Activated CD4-positive, alpha-beta T cell treated with anti-CD3 and anti-CD28 coated beads, Interleukin-2, amount 10 ng/mL, durations not matched to agents 7 days and 5 days (primary cell): ENCODE measurements around the gene CHAC1. TPM values are rescaled to one million over a fixed set of nuclear protein-coding genes. Genes with fewer than 3 reads are reported as not detected.

ENCODE experiments used
- CTCF ChIA-PET: fragments of 350-600 bp; sonication (Branson Sonifier 250); formaldehyde crosslinking; loops from one replicate; lab custom pipeline; 2021; ENCODE audit warnings: antibody characterized with exemption; lab: Charles Lee
- POLR2A ChIA-PET: fragments of 350-600 bp; sonication (Branson Sonifier 250); formaldehyde crosslinking; loops from one replicate; lab custom pipeline; 2021; ENCODE audit warnings: antibody characterized with exemption; lab: Charles Lee
- DNase-seq: peaks from one replicate; pipeline ENCODE4 v3.0.0-alpha.2; 2020
- H3K27ac Mint-ChIP-seq: one replicate; pipeline ENCODE4 v1.8.0; 2021; ENCODE audit warnings: mild to moderate bottlenecking, moderate library complexity, mixed read lengths
- H3K27me3 Mint-ChIP-seq: one replicate; pipeline ENCODE4 v1.8.0; 2021; ENCODE audit warnings: mixed read lengths
- H3K36me3 Mint-ChIP-seq: one replicate; pipeline ENCODE4 v1.8.0; 2021; ENCODE audit warnings: low read depth, mixed read lengths
- H3K4me1 Mint-ChIP-seq: one replicate; pipeline ENCODE4 v1.8.0; 2021; ENCODE audit warnings: mixed read lengths
- H3K4me3 Mint-ChIP-seq: one replicate; pipeline ENCODE4 v1.8.0; 2021; ENCODE audit warnings: mild to moderate bottlenecking, moderate library complexity, mixed read lengths
- H3K9me3 Mint-ChIP-seq: one replicate; pipeline ENCODE4 v1.8.0; 2021; ENCODE audit warnings: mixed read lengths
- total RNA-seq, 2 experiments: library from RNA; stranded (reverse); gene quantifications; one replicate each; pipeline ENCODE4 v1.2.3, GENCODE V29; 2021

The CHAC1 gene
- total RNA-seq, 2 experiments from 2014 or later = 4.7 to 6.7 TPM

DNA sequence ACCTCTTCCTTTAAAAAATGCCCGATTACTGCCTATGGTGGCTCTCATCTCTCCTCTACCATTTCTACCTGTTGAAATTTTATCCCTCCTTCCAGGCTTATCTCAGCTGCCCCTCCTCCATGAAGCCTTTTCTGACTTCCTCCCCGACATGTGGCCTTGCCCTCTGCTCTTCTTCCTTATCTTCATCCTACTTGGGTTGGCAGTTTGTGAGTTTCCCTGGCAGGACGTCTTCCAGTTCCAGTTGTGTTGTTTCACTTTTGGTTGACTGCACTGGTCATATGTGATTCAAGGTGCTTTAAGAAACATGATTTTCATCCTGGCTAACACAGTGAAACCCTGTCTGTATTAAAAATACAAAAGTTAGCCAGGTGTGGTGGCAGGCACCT, 19.8 kb upstream of the CHAC1 start:
- no peak overlapping the region for H3K27ac Mint-ChIP-seq
- ChIA-PET POLR2A (no interaction called here), CTCF (interaction anchor here (0.9 to 1.1 kb wide), 2 partner anchors 12 to 14 kb away, joined by 3 read pairs; no protein-coding TSS in a partner anchor)

DNA sequence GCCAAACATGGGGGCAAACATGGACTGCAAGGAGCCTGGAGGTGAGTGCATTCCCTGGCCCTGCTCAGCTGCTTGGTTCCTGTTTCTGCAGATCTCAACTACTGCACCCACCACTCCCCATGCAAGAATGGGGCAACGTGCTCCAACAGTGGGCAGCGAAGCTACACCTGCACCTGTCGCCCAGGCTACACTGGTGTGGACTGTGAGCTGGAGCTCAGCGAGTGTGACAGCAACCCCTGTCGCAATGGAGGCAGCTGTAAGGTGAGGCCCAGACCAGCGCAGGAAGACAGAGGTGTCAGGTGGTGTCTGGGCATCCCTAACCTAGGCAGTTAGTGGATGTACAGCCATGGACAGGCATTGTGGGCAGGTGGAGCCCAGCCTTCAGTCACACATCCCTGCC, 18.8 kb upstream of the CHAC1 start:
- H3K4me1 Mint-ChIP-seq = peaks cover 28% of the 10 kb centered on the region
- H3K27ac Mint-ChIP-seq = no peak overlapping the region
- no peaks in the 10 kb centered on the region for H3K36me3 Mint-ChIP-seq
- peaks cover 37% of the 10 kb centered on the region for H3K27me3 Mint-ChIP-seq
- CTCF ChIA-PET = interaction anchor here (1.0 to 1.1 kb wide), 2 partner anchors 15 to 31 kb away, joined by 3 read pairs; no protein-coding TSS in a partner anchor
- H3K9me3 Mint-ChIP-seq = no peaks in the 10 kb centered on the region
- DNase-seq = no peak
- H3K4me3 Mint-ChIP-seq = no peak overlapping the region
- POLR2A ChIA-PET = no interaction called here

More for the DNA sequence above, 19.8 kb upstream of the CHAC1 start:
- Mint-ChIP-seq H3K9me3 (no peaks in the 10 kb centered on the region), H3K27me3 (peaks cover 45% of the 10 kb centered on the region), H3K4me1 (peaks cover 32% of the 10 kb centered on the region), H3K36me3 (no peaks in the 10 kb centered on the region), H3K4me3 (no peak overlapping the region)
- DNase-seq = no peak

DNA sequence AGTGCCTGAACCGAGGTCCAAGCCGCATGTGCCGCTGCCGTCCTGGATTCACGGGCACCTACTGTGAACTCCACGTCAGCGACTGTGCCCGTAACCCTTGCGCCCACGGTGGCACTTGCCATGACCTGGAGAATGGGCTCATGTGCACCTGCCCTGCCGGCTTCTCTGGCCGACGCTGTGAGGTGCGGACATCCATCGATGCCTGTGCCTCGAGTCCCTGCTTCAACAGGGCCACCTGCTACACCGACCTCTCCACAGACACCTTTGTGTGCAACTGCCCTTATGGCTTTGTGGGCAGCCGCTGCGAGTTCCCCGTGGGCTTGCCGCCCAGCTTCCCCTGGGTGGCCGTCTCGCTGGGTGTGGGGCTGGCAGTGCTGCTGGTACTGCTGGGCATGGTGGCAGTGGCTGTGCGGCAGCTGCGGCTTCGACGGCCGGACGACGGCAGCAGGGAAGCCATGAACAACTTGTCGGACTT, 17.0 kb upstream of the CHAC1 start:
- DNase-seq = no peak
- POLR2A ChIA-PET = no interaction called here
- H3K27ac Mint-ChIP-seq = no peak overlapping the region
- peaks cover 26% of the 10 kb centered on the region for H3K4me1 Mint-ChIP-seq
- H3K36me3 Mint-ChIP-seq = no peaks in the 10 kb centered on the region
- peaks cover 21% of the 10 kb centered on the region for H3K27me3 Mint-ChIP-seq
- no peak overlapping the region for H3K4me3 Mint-ChIP-seq
- CTCF ChIA-PET = interaction anchor here (1.4 to 1.6 kb wide), 2 partner anchors 17 to 70 kb away, joined by 3 to 7 read pairs; no protein-coding TSS in a partner anchor
- H3K9me3 Mint-ChIP-seq = no peaks in the 10 kb centered on the region

DNA sequence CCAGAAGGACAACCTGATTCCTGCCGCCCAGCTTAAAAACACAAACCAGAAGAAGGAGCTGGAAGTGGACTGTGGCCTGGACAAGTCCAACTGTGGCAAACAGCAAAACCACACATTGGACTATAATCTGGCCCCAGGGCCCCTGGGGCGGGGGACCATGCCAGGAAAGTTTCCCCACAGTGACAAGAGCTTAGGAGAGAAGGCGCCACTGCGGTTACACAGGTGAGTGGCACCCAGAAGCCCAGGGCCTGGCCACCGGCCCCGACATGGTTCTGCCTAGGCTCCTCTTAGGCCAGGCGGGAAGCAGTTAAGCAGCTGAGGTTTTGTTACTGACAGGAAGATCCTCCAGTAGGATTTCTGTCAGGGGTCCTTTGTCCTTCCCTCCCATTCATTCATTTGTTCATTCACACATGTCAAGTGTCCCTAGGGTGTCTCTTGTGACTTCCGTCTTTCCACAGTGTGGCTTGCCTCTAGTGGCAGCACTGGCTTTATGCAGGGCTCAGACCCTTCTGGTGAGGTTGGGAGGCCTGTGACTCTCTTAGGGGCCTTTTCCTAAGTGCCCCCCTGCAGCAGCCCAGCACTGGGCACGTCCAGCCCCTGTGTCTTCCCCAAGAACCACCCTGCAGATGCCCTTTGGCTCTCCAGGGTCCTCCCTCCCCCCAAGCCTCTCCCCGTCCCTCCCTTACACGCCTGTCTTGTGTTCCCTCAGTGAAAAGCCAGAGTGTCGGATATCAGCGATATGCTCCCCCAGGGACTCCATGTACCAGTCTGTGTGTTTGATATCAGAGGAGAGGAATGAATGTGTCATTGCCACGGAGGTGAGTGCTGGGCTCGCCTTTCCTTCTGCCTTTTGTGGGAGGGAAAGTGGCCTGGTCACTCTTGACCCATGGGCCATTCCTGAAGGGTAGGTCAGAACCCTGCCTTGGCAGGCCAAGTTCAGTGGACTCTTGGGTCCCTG, 16.3 kb upstream of the CHAC1 start:
- Mint-ChIP-seq H3K4me3 (no peak overlapping the region), H3K36me3 (no peaks in the 10 kb centered on the region), H3K4me1 (peaks cover 24% of the 10 kb centered on the region), H3K27ac (no peak overlapping the region), H3K9me3 (no peaks in the 10 kb centered on the region), H3K27me3 (peaks cover 13% of the 10 kb centered on the region)
- DNase-seq = no peak
- ChIA-PET POLR2A (no interaction called here), CTCF (interaction anchor here (1.6 kb wide), 1 partner anchor 69 kb away, joined by 7 read pairs; no protein-coding TSS in a partner anchor)

DNA sequence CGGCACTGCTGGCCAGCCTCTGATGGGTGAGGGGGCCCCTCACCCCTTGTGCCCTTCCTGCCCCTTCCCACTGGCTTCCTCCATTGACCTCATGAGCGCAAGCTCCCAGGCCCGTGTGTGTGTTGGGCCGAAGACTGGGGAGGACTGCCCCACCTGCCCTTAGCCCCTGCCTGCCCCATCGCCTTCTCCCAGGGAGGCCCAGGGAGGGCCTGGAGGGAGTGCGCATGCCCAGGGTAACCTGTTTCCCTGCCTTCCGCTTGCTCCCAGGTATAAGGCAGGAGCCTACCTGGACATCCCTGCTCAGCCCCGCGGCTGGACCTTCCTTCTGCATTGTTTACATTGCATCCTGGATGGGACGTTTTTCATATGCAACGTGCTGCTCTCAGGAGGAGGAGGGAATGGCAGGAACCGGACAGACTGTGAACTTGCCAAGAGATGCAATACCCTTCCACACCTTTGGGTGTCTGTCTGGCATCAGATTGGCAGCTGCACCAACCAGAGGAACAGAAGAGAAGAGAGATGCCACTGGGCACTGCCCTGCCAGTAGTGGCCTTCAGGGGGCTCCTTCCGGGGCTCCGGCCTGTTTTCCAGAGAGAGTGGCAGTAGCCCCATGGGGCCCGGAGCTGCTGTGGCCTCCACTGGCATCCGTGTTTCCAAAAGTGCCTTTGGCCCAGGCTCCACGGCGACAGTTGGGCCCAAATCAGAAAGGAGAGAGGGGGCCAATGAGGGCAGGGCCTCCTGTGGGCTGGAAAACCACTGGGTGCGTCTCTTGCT, 15.3 kb upstream of the CHAC1 start:
- Mint-ChIP-seq H3K27ac (no peak overlapping the region), H3K27me3 (peaks cover 5% of the 10 kb centered on the region), H3K4me3 (no peak overlapping the region), H3K4me1 (peaks cover 32% of the 10 kb centered on the region), H3K9me3 (no peaks in the 10 kb centered on the region), H3K36me3 (no peaks in the 10 kb centered on the region)
- peak; percentile 22 for DNase-seq
- POLR2A ChIA-PET = no interaction called here
- CTCF ChIA-PET = interaction anchor here (0.6 to 0.7 kb wide), 2 partner anchors 11 to 81 kb away, joined by 3 to 5 read pairs; no protein-coding TSS in a partner anchor

DNA sequence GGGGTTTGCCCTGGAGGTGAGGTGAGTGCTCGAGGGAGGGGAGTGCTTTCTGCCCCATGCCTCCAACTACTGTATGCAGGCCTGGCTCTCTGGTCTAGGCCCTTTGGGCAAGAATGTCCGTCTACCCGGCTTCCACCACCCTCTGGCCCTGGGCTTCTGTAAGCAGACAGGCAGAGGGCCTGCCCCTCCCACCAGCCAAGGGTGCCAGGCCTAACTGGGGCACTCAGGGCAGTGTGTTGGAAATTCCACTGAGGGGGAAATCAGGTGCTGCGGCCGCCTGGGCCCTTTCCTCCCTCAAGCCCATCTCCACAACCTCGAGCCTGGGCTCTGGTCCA, 14.8 kb upstream of the CHAC1 start:
- H3K9me3 Mint-ChIP-seq = no peaks in the 10 kb centered on the region
- ChIA-PET POLR2A (no interaction called here), CTCF (interaction anchor here (0.6 to 0.7 kb wide), 3 partner anchors 8 to 80 kb away, joined by 3 to 5 read pairs (median 5); no protein-coding TSS in a partner anchor)
- no peaks in the 10 kb centered on the region for H3K36me3 Mint-ChIP-seq
- H3K27ac Mint-ChIP-seq = no peak overlapping the region
- DNase-seq = no peak
- H3K27me3 Mint-ChIP-seq = peaks cover 1% of the 10 kb centered on the region
- H3K4me1 Mint-ChIP-seq = peaks cover 37% of the 10 kb centered on the region
- H3K4me3 Mint-ChIP-seq = no peak overlapping the region

DNA sequence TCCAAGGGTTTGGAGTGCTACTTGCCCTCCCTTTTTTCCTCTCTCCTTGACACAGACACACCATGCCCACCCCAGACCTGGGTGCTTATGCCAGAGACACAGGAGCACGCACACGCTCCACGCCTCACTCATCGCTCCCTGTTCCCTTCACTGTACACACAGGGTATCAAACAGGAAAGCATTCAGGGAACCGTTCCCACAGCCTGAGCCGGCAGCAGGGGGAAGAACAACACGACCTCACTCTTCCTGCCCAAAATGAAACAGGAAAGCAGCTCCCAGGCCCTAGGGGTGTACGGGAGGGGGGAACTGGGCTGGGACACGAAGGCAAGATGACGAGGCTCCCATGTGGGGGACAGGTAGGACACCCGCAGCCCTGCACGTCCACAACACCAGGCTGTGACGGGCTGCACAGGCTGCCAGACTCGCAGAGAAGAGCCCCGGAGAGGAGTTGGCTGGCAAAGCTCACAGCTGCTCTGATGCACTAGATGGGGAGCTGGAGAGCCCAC, 12.9 kb upstream of the CHAC1 start:
- Mint-ChIP-seq H3K36me3 (no peaks in the 10 kb centered on the region), H3K9me3 (no peaks in the 10 kb centered on the region), H3K4me1 (peaks cover 46% of the 10 kb centered on the region), H3K4me3 (no peak overlapping the region), H3K27ac (peak overlapping the region; percentile 37), H3K27me3 (no peaks in the 10 kb centered on the region)
- POLR2A ChIA-PET = no interaction called here
- no peak for DNase-seq
- CTCF ChIA-PET = interaction anchor here (0.6 to 3.5 kb wide), 10 partner anchors 9 to 291 kb away, joined by 3 to 33 read pairs (median 6); partner anchors contain the start of genes CHP1, DLL4 and VPS18

DNA sequence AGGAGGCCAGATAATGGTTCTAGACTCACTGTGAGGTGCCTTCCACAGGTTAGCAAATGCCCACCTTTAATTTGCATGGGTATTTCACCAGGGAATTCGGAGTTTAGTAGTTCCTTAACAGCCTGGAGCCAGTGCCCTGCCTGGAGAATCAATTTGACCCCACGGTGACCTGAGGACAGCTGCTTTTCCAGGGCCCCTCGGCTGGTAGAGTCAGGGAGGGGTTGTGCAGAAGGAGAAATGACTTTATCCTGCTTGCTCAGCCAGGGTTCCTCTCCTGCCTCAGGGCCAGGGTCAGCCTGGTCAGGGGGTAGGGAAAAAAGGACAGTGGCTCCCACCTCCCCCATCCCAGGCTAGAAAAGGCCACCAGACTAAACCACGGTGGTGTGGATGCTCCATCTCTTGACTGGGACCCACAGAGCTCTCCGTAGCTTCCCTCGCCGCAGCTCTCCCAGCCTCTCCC, 12.2 kb upstream of the CHAC1 start:
- Mint-ChIP-seq H3K4me3 (peak overlapping the region; percentile 3), H3K9me3 (no peaks in the 10 kb centered on the region), H3K4me1 (peaks cover 52% of the 10 kb centered on the region), H3K27ac (peak overlapping the region; percentile 19), H3K36me3 (no peaks in the 10 kb centered on the region), H3K27me3 (no peaks in the 10 kb centered on the region)
- CTCF ChIA-PET = interaction anchor here (0.5 to 5.3 kb wide), 27 partner anchors 10 to 290 kb away, joined by 3 to 59 read pairs (median 6); partner anchors contain the start of genes CHAC1, CHP1, DLL4 and VPS18
- POLR2A ChIA-PET = interaction anchor here (0.6 to 1.3 kb wide), 2 partner anchors 13 to 69 kb away, joined by 4 to 8 read pairs; no protein-coding TSS in a partner anchor
- DNase-seq = no peak

DNA sequence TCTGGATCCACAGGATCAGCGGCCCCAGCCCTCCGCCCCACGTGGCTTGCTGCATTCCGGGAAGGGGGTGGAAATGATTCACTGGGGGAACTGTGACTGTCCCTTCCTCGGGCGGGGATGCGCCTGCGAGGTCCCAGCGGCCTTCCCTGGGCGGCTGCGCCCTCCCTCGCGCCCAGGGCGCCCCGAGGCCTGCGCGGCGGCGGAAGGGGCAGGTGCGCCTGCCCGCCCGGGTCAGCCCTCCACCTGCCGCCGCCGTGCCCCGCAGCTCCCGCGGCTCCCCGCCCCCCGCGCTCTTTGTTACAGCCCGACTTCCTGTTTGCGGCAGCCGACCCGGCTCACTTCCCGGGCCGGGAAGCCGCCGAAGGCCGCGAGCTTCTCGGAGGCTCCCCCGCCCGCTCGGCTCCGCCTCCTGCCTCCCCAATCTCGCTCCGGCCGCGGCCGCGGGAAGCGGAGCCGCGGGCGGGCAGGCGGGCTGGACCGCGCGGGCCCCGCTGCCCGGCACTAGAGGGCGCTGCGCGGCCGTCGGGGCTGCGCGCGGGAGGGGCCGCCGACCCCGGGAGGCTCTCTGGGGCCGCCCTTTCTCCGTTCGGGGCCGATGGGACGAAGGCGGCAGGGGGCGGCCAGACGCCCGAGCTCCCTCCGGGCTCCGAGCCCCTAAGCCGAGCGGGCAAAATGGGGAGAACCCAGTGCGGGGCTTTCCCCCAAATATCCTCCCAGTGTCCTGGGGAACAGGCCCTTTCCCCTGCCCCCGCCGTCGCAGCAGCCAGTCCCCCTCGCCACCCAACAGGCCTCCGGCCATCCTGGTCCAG, 11.5 kb upstream of the CHAC1 start:
- H3K9me3 Mint-ChIP-seq = no peaks in the 10 kb centered on the region
- H3K36me3 Mint-ChIP-seq = no peaks in the 10 kb centered on the region
- no peaks in the 10 kb centered on the region for H3K27me3 Mint-ChIP-seq
- POLR2A ChIA-PET = interaction anchor here (0.6 to 1.3 kb wide), 3 partner anchors 12 to 68 kb away, joined by 3 to 8 read pairs (median 4); partner anchors contain the start of gene CHAC1
- H3K4me1 Mint-ChIP-seq = peaks cover 55% of the 10 kb centered on the region
- peak overlapping the region; percentile 77 for H3K4me3 Mint-ChIP-seq
- DNase-seq = peak; percentile 73
- CTCF ChIA-PET = interaction anchor here (0.5 to 5.3 kb wide), 33 partner anchors 11 to 289 kb away, joined by 3 to 59 read pairs (median 5); partner anchors contain the start of genes CHAC1, CHP1, DLL4 and VPS18
- H3K27ac Mint-ChIP-seq = peak overlapping the region; percentile 41

DNA sequence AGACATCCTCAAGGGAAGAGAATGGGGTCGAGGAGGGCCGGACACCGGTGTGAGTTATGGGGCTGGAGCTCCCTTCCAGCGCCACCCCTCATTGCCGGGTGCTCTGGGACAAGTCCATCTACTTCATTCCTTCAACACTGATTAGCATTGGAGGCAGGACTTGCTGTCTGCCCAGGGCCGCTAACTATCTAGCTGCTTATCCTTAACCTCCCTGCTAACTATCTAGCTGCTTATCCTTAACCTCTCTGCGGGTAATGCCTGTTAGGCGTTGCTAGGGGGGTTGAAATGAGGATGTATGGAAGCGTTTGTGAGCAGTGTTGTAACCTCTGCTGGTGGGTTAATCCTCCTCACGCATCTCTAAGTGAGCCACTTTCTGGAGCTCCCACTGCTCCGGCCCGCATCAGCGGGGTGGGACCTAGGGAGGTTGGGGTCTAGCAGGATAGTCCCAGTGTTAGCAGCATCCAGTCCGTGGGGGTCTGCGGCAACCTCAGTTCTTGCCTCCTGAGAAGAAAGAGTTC, 10.9 kb upstream of the CHAC1 start:
- no peaks in the 10 kb centered on the region for H3K36me3 Mint-ChIP-seq
- ChIA-PET POLR2A (interaction anchor here (1.0 to 1.3 kb wide), 2 partner anchors 11 to 12 kb away, joined by 3 to 4 read pairs; partner anchors contain the start of gene CHAC1), CTCF (interaction anchor here (0.6 to 5.3 kb wide), 23 partner anchors 11 to 113 kb away, joined by 3 to 59 read pairs (median 6); partner anchors contain the start of genes CHAC1, DLL4 and VPS18)
- no peaks in the 10 kb centered on the region for H3K27me3 Mint-ChIP-seq
- H3K27ac Mint-ChIP-seq = peak overlapping the region; percentile 80
- H3K9me3 Mint-ChIP-seq = no peaks in the 10 kb centered on the region
- peak overlapping the region; percentile 77 for H3K4me3 Mint-ChIP-seq
- H3K4me1 Mint-ChIP-seq = peaks cover 55% of the 10 kb centered on the region
- no peak for DNase-seq

DNA sequence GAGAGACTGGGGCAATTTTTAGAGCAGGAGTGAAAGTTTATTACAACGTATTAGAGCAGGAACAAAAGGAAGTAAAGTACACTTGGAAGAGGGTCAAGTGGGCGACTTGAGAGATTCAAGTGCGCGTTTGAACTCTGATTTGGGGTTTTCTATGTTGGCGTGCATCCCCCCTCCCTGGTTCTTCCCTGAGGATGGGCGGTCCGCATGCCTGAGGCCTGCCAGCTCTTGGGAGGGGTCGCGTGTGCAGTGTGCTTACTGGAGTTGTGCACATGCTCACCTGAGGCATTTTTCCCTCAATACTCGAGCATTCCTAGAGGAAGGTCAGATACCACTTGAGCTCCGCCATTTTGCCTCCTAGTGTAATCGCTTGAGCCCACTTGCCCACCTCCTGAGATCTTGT, 10.4 kb upstream of the CHAC1 start:
- Mint-ChIP-seq H3K9me3 (no peaks in the 10 kb centered on the region), H3K4me3 (peak overlapping the region; percentile 77), H3K36me3 (no peaks in the 10 kb centered on the region), H3K4me1 (peaks cover 55% of the 10 kb centered on the region), H3K27me3 (no peaks in the 10 kb centered on the region), H3K27ac (peak overlapping the region; percentile 80)
- DNase-seq = no peak
- ChIA-PET CTCF (interaction anchor here (0.6 to 5.3 kb wide), 14 partner anchors 11 to 112 kb away, joined by 3 to 59 read pairs (median 4); partner anchors contain the start of genes CHAC1, DLL4 and VPS18), POLR2A (interaction anchor here (1.0 kb wide), 1 partner anchor 10 kb away, joined by 3 read pairs; the partner anchor contains the start of gene CHAC1)
